OCI-M1 (cell line): ENCODE results near the gene RBM6.

Experiments
- DNase-seq: peaks from one replicate; lab custom pipeline; 2025; lab: John Stamatoyannopoulos, UW

The RBM6 gene

DNA sequence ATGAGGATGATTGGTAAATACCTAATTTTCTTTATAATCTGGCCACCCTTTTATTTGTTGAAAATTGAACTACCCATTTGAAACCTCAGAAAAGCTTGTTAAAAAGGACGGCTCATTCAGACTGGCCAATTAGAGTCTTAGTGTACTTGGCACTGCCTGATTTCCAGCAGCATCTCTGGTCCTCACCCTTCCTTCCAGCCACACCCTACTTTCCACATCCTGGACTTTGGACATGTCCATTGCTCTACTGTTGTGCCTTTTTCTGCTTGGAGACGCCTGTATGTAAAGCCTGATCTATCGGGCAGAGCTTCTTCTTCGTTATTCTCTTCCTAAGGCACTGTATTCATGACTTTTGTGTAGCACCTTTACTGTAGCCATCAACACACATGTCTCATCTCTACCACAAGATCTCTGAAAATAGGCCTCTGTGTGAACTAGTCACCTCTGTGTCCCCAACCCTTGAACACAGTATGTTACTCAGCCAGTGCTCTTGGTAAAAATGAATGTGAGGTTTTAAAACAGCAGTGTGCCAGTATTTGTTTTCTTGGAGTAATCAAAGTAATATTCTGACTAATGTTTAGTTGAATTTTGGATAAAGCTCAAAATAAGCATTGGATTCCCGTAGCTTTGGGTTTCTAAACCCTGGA is 155.5 kb downstream of the RBM6 start:
- no peak for DNase-seq

DNA sequence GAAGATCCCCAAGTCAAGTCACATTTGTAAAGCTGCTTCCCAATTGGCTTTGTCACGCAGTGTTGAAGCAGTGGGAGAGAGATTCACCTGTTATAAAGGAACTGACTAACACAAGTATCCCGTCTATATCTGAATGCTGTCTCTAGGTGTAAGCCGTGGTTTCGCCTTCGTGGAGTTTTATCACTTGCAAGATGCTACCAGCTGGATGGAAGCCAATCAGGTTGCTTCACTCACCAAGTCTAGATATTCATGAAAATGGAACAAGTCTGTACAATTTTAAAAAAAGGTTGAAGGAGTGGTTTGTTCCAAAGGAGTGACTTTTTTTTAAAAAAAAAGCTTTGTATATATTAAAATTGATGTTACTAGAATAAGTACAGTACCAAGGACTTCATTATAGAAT is 160.4 kb downstream of the RBM6 start:
- DNase-seq = no peak

DNA sequence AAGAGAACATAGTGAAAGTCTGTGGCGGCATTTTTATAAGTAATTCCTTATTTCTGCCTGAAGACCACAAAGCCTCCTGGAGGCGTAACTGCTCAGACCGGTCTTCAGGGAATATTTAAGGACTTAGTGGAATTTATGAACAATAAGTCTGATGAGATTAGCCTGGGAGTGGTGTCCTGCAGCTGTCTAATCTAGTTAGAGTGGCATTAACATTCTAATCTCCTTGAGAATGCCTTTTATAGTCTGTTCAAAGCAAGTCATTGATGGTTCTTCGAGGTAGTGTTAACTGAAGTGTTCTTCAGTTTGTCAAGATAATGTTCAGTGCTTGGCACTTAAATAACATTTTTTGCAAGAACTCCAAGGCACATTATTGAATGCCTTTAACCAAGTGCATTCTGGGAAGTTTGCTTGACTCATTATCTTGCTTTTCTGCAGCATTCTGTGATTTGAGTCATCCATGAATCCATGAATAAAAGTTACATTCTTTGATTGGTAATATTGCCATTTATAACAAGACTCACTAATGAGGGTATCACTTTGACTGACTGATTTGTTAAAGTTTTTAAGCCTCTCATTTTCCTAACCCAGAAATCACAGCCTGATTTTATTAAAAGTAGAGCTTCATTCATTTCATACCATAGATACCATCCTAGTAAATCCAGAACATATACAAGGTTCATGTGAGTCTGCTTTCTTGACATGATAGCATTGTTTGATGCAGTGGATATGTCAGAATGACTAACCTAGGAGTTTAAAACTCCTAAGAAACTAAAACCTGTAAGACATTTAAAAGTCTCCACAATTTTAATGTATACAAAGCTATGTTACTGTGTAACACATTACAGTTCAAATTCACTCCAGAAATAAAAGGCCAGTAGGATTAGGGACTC is 161.3 kb downstream of the RBM6 start:
- DNase-seq = no peak

DNA sequence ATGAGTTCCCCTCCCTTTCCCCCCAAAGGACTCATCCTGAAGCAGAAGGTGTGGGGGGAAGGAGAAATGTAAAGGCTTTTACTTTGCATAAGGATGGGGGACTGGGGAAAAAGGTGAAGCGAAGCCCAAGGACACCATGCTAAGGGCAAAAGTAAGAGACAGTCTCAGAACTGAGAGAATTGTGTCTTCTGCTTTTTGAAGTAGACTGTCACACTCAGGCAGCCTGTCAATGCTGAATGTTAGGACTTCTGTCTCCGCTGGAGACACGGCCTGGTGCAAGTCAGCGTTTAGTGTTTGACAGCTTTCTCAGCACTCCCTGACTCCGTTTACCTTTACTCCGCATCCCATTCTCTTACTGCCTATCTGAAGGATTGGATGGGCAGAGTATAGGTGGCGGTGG is 162.6 kb downstream of the RBM6 start:
- no peak for DNase-seq

DNA sequence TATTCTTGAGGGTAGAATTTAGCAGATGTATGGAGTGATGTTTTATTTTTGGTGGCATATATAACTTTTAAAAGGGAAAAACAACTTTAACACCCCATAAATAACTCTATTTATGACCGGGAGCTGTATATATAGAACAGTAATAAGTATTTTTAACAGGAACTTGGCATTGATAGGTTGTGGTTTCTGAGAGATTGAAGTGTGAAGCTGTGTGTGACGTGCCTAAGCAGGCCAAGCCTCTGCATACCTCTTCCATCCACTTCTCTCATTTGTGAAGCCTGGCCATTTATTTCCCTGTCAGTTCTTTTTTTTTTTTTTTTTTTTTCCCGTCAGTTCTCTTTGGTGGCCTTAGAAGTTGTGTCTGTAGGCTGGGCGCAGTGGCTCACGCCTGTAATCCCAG is 171.8 kb downstream of the RBM6 start:
- DNase-seq = no peak

DNA sequence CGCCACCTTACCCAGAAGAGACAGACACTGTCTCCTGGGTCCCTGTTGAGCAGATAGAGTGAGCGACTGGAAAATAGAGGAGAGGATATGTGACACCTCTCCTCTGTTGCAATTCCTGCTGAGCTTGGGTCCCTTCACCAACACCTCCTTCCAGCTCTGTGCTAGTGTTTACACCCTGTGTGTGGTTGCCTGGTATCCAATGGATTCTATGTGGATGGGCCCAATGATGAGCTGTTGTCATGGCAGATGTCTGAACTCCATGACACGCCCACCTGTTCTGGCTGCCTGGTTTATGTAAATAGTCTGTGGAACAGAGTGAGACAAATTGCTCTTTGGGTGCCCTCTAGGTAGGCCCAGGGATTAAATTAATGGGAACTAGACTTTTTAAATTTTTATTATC is 172.5 kb downstream of the RBM6 start:
- no peak for DNase-seq

DNA sequence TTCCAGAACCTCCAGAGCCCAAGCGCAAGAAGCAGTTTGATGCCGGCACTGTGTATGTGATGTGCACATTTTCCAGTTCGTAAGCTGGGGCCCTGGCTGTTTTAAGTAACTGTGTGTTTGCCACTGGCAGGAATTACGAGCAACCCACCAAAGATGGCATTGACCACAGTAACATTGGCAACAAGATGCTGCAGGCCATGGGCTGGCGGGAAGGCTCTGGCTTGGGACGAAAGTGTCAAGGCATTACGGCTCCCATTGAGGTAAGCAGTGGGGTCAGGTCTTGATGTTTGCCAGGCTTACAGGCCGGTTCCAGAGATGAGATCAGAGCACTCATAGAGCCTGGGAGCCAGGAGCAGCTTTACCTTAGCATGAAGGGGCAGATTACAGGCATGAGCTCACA is 177.2 kb downstream of the RBM6 start:
- no peak for DNase-seq

DNA sequence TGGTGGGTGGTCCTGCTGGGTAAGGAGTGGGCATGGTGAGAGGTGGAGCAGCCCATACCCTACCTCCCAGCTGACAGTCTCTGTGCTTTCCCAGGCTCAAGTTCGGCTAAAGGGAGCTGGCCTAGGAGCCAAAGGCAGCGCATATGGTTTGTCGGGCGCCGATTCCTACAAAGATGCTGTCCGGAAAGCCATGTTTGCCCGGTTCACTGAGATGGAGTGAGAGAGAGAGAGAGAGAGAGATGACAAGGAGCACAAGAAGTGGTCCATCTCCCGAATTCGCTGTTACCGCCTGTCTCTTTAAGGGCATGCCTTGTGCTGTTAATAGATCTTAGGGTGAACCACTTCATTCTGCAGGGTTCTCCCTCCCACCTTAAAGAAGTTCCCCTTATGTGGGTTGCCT is 178.3 kb downstream of the RBM6 start:
- no peak for DNase-seq

DNA sequence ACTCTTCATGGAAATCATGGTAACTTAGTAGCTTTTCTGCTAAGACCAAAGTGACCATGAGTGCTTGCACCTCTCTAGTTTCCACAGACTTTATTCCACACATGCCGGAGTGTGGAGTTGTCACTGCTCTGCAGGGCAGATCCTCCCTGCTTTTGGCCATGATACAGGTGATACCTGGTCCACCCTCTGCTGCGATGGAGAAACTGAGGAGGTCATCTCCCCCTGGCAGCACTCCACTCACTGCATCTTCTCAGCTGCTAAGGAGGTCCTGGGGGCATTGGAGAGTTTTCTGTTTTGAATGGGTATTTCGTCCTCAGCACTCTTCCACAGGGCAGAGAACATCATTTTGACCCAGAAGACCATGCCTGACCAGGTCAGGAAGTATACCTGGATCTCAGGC is 179.8 kb downstream of the RBM6 start:
- DNase-seq = no peak

DNA sequence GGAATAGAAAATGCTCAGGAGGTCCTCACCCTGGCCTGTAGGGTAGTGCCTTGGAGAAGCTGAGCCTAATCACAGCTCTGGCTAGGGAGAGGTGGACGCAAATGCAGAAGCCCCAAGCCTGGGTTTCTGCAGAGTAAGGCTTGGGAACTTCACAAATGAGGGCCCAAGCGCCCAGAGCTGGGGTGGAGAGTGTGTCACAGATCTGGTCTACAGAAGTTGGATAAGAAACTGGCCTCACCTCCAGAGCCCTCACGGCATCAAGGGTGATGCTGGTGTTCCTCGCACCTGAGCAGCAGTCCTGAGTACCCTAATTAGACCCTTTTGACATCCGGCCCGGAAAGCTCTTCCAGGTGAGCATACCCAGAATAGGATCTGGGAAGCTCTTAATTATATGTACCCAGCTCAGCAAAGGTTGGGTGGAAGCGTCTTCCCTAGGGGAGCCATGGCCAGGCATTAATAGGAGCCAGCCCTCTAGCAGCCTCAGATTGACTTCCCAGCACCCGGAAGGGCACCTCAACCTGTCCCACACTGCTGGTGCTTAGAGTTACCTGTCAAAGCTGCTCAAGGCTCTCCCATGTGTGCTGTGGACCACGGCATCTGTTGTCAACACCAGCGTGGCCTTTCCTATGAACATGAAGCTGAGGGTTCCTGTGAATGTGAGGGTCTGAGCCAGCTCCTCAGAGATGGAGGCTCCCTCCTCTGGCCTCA is 180.6 kb downstream of the RBM6 start:
- DNase-seq = no peak

DNA sequence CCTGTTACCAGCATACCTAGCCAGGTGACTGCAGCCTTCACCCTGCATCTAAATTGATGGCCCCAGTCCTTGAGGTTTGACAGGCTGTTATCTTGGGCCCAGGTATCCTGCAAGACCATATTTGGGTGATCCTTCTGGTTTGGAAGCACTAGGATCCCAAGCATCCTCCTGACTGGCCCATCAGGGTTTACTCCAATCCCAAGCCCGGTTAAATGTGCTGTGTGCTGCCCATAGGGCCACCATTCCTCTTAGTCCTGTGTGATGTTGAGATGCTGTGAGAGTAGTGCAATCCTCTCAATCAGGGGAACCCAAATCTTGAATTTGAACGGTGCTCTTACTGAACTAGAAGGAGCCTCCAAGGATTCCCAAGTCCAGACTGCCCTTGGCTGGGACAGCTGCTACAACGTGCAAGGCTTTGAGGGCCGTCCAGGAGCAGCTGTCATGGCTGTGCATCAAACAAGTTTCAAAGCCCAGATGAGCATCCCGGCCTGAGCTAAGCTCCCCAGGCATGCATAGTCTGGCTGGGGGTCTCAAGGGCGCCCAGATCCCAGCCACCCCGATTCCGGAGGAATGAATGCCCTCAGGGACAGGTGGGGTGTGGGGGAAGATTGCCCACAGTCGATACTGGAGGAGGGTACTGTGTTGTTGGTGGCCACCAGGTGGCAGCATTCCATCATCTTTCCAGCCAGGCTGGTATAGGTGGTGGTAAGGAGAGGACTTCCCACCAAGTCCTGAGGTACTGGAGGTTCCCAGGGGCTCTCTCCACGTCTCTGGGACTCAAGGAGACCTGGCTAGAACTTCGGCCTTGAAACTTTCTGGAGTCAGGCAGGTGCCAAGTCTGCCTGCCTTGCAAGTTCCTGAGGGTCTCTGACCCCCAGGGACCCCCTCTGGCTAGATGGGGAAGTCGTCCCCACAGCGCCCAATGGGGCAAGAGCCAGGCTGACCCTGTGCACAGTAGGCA is 181.4 kb downstream of the RBM6 start:
- peak; percentile 76 for DNase-seq

DNA sequence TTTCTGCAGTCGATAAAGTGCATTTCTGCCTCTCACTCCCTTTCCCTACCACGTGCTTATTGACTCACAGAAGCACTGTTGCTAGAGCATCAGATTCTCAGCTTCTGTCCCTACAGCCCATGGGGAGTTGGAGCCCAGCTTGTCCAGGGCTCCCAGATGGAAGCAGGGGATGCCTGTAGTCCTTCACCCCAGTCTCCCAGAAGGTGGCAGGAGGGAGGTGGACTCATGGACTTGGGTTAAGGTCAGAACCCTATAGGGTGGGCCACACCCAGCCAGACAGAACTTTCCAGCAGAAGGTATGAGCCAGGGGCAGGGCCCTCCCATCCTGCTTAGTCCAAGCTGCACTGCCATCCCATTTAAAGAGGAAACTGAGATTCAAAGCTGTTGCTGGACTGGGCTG is 182.1 kb downstream of the RBM6 start:
- no peak for DNase-seq

DNA sequence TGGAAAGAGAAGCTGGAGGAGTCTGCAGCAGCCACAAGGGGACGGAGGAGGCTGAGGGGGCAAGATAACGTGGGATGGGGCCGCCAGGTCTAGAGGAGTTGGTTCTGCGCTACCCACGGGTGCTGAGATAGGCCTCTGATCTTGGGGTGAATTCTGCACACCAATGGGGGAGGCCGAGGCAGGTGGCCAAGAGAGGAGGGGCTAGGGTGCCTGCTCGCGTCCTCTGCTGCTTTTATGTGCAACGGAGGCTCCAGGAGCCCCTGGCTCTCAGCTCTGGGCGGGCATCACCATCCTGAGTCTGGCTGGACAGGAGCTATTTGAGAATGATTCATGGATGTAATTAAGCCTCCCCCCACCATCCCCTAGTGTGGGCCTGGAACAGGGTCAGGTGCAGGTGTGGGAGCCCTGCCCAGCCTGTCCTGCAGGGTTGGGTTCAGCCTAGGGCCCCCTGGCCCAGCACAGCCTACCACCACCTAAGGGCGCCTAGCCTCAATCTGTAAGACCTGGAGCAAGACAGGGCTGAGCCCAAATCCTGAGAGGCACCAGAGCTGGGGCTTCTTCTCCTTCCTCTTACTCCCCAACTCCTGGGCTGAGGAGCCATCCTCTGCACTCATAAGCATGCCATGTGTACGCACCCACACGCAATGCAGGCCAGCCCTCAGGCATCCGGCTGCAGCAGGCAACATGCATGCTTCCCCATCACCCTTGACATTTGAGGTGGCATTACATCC is 182.9 kb downstream of the RBM6 start:
- no peak for DNase-seq

DNA sequence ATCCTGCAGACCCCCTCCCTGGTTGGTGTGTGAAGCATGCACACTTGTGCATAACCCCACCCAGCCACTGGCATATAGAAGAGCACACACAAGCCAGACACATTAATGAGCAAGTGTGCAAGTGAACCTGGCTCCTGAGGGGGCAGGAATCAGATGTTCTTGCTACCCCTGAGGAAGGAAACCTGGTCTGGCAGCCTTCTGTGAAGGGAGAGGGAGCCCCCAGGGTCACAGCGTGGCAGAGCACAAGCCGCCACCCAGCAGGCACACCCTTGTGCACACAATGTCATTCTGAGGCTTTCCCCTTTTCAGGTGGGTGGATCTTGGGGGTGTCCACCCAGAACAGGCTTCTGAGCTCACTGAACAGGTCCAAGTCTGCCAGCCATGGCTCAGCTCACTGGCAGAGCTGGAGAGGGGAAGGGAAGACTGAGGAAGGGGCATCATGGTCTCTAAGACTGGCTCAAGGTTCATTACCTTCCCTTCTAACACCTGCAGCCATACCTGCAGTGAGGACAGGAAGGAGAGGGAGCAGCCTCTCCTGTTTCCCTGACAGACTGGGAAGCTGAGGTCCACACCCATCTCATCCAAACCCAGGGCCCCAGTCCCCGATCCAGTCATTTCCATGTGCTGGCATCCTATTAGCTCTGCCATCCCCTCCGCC is 183.6 kb downstream of the RBM6 start:
- DNase-seq = no peak

DNA sequence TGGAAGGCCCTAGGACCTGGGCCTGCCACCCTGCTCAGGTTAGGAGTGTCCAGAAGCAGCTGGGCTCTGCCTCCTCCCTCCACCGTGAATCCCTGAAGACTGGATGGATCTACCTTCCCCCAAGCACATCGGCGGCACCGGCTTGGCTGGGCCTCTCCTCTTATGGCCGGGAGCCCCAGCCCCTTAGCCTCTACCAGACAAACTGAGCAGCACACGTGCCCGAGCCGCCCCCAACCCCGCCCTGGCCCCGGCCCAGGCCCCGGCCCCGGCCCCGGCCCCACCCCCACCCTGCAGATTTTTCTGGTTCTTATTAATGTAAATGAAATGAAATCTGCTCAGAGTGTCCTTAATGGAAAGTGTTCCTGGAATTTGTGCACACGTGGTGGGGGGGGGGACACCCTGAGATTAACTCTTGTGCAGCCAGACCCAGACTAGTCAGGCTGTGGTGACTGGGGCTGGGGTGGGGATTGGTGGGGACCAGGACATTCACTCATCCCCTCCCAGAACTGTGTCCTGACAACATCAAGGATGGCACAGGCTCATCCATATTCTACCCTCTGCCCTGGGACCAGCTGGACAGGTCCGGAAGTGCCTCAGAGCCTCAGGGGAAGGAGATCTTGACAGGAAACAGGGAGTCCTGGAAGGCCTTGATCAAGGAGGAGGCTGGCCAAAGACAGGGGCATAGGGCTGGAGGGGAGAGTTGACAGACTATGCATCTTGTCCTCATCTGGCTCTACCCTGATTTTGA is 184.3 kb downstream of the RBM6 start:
- DNase-seq = no peak

DNA sequence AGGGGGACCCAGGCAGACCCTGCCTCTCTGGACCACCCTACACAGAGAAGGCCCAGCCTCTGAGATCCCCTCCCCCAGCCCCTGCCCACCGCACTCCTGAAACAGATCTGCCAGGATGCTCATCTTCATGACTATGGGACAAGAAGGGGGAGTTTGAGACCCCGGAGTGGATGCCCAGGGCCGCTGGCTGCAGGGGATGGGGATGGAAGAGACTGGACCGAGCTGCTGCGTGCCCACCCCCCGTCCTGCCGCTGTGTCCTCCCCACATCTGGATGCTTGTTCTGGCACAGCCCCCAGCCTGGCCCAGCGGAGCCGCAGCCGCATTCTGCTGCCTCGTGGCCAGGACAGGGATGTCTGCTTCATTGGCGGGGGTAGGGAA is 184.8 kb downstream of the RBM6 start:
- no peak for DNase-seq

DNA sequence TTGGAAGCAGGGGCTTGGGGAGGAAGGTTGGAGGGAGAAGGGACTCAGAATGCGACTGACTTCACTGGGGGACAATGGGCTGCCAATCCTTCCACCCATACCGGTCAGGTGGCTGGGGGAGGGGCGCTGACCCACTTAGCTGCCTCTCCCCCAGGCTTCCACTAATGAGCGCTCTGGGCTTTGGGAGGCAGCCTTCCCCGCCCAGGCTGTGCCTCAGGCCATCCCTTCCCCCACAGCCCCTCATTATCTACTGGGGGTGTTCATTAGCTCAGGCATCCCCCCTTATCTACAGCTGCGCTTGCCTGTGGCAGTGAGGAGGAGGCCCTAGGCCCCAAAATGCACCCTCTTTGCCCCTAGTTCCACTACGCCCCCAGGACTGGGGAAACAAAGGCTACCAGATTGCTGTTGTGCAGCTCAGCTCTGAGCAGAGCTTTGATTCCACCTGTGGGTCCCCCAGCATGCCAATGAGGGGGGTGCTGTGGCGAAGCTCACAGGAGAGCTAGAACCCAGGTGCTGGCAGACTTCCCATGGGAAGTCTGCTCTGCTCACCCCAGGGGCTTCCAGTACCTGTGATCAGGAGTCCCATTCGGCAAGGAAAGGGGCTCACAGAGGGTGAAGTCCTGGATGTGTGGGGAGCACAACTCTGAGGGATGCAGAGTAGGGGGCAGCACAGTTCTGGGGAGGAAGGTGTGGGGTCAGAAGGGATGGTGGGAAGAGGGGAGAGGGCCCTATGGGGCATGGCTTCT is 185.8 kb downstream of the RBM6 start:
- no peak for DNase-seq

DNA sequence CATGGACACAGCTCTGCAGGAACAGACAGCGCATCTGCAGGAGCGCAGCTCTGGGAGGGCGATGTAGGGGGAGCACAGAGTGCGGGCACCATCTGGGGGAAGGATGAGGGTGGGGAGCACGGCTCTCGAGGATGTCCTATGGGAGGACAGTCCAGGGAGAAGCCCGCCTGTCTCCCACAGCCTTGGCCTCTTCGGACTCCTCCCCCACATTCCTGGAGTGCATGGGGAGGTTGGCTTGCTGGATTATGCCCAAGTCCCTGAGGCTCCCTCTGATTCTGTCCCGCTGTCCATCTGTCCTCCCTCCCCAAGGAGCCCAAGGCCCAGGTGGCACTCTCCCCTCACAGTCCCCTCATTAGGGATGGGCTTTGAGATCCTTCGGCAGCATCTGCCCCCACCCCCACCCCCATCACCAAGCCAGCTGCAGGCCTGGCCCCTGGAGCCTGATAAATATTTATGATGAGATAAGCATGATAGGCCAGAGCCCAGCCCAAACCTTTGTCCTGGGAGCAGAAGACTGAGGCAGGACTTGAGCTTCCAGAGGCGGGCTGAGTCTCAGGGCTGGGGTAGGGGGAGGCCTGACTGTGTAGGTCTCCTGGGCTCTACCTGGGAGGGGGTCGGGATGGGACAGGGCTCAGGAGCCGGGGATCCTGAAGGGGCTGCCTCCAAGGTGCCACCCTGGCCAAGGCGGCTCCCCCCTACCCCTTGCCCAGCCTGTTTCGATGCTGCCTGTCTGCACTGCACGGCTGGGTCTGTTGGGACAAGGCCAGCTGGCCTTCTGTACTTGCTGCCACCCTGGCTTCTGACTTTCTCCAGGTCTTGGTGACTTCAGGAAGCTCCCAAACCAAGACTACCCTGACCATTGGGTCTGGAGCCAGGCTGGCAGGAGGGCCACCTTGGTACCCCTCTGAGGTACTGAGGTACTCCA is 186.6 kb downstream of the RBM6 start:
- DNase-seq = no peak
